ENCODE measurements around the gene GLCCI1.

Gene GLCCI1

GRCh38 chr7:7978860-7979259 is 10.3 kb downstream of the GLCCI1 start:
- Histone ChIP-seq H3K9me3 (no peaks in the 10 kb centered on the region), H3K27ac (peak overlapping the region; percentile 81), H3K36me3 (no peaks in the 10 kb centered on the region), H3K4me3 (ENCODE audit: low read depth in 1 of 2, low read length in 1 of 2) (peak overlapping the region in 1 of 2 experiments; percentile 7), H3K4me1 (ENCODE audit: control insufficient read depth in 1 of 2, insufficient read depth in 1 of 2, low read depth in 1 of 2, low read length in 1 of 2) (peaks cover 77 to 95% of the 10 kb centered on the region in 2 experiments), H3K27me3 (no peaks in the 10 kb centered on the region)
- TF ChIP-seq CTCF (IDR thresholded peaks at IDR 0.05): no peak

GRCh38 chr7:7979558-7979957 is 11.0 kb downstream of the GLCCI1 start:
- Histone ChIP-seq H3K4me1 (ENCODE audit: control insufficient read depth in 1 of 2, insufficient read depth in 1 of 2, low read depth in 1 of 2, low read length in 1 of 2) (peaks cover 81 to 95% of the 10 kb centered on the region in 2 experiments), H3K36me3 (no peaks in the 10 kb centered on the region), H3K27ac (peak overlapping the region; percentile 81), H3K9me3 (no peaks in the 10 kb centered on the region), H3K4me3 (ENCODE audit: low read depth in 1 of 2, low read length in 1 of 2) (peak overlapping the region; percentile 9 to 26), H3K27me3 (no peaks in the 10 kb centered on the region)
- TF ChIP-seq CTCF (IDR thresholded peaks at IDR 0.05): no peak

- H3K4me3 ChIP-seq (ENCODE audit: low read depth in 1 of 2, low read length in 1 of 2): peak overlapping the region; percentile 9 to 26
- TF ChIP-seq CTCF (IDR thresholded peaks at IDR 0.05): no peak
- H3K36me3 ChIP-seq: no peaks in the 10 kb centered on the region
- H3K9me3 ChIP-seq: no peaks in the 10 kb centered on the region
- H3K27ac ChIP-seq: peak overlapping the region; percentile 81
- H3K4me1 ChIP-seq (ENCODE audit: control insufficient read depth in 1 of 2, insufficient read depth in 1 of 2, low read depth in 1 of 2, low read length in 1 of 2): peaks cover 82 to 95% of the 10 kb centered on the region in 2 experiments
- no peaks in the 10 kb centered on the region for H3K27me3 ChIP-seq
Measured at GRCh38 chr7:7980134-7980533, 11.5 kb downstream of the GLCCI1 start.

GRCh38 chr7:7982904-7983303 is 14.3 kb downstream of the GLCCI1 start:
- Histone ChIP-seq H3K36me3 (no peaks in the 10 kb centered on the region), H3K27me3 (no peaks in the 10 kb centered on the region), H3K4me3 (ENCODE audit: low read depth in 1 of 2, low read length in 1 of 2) (no peak overlapping the region), H3K27ac (peak overlapping the region; percentile 19), H3K4me1 (ENCODE audit: control insufficient read depth in 1 of 2, insufficient read depth in 1 of 2, low read depth in 1 of 2, low read length in 1 of 2) (peaks cover 58 to 78% of the 10 kb centered on the region in 2 experiments), H3K9me3 (no peaks in the 10 kb centered on the region)
- TF ChIP-seq CTCF (IDR thresholded peaks at IDR 0.05): no peak

GRCh38 chr7:7984424-7984823 is 15.8 kb downstream of the GLCCI1 start:
- TF ChIP-seq CTCF (IDR thresholded peaks at IDR 0.05): no peak
- no peaks in the 10 kb centered on the region for H3K27me3 ChIP-seq
- H3K9me3 ChIP-seq: no peaks in the 10 kb centered on the region
- H3K4me3 ChIP-seq (ENCODE audit: low read depth in 1 of 2, low read length in 1 of 2): peak overlapping the region in 1 of 2 experiments; percentile 28
- no peaks in the 10 kb centered on the region for H3K36me3 ChIP-seq
- peak overlapping the region; percentile 80 for H3K27ac ChIP-seq
- peaks cover 43 to 70% of the 10 kb centered on the region in 2 experiments for H3K4me1 ChIP-seq (ENCODE audit: control insufficient read depth in 1 of 2, insufficient read depth in 1 of 2, low read depth in 1 of 2, low read length in 1 of 2)

- Histone ChIP-seq H3K4me1 (ENCODE audit: control insufficient read depth in 1 of 2, insufficient read depth in 1 of 2, low read depth in 1 of 2, low read length in 1 of 2) (peaks cover 23 to 42% of the 10 kb centered on the region in 2 experiments), H3K36me3 (no peaks in the 10 kb centered on the region), H3K9me3 (no peaks in the 10 kb centered on the region), H3K27me3 (no peaks in the 10 kb centered on the region), H3K27ac (peak overlapping the region; percentile 62), H3K4me3 (ENCODE audit: low read depth in 1 of 2, low read length in 1 of 2) (no peak overlapping the region)
- no peak for TF ChIP-seq CTCF (IDR thresholded peaks at IDR 0.05)
Measured at GRCh38 chr7:7988706-7989105, 20.1 kb downstream of the GLCCI1 start.
